GM18861 (cell line): ENCODE data around the gene KCNF1.
"Not testable (repeated sequence)": the region's sequence is repeated elsewhere in the genome, so short reads cannot be mapped to it uniquely, and the experiment has no call there.

Experiments used
- ATAC-seq: cut with Tn5 transposase; IDR thresholded peaks from one replicate; pipeline ENCODE4 v1.9.1; 2021; ENCODE audit not compliant: unreplicated experiment

KCNF1 gene

DNA sequence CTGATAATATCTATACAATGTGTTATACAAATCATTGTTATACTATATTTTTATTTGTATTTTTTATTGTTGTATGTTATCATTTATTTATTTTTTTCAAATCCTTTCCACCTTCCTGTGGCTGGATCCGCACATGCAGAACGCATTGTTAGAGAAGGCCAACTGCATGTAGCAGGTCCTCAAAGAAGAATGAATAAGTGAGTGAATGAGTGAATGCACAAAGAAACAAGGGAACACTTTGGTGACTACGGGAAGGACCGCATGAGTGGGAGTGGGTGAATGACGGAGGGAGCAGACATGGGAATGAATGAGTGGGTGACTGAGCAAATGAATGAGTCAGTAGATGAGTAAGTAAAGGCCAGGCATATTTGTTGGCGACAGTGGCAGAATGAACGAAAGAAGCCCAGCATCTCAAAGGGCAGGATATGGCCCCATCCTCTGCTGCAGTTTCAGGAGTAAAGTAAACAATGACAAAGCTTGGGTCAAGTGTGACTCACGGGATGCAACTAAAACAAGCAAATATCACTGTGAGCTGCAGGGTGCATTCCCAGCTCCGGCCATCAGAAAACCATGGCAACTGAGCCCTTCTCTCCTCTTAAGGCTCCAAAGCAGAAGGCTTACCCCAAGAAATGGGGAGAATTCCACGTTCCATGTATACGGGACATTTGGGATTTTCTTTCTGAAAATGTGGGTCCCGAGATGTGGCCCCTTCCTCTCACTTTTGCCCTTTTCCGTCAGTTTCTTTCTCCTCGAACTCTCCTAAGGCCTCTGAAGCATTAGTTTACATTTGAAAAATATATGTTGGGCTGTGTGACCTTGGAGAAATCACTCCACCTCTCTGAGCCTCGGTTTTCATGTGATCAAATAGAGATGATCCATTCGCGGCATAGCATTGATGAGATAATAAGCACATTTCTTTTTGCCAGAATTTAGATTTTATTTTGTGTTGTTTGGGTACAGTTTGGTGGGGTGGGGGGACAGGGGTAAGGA lies 24.5 kb downstream of the KCNF1 start:
- no peak for ATAC-seq

DNA sequence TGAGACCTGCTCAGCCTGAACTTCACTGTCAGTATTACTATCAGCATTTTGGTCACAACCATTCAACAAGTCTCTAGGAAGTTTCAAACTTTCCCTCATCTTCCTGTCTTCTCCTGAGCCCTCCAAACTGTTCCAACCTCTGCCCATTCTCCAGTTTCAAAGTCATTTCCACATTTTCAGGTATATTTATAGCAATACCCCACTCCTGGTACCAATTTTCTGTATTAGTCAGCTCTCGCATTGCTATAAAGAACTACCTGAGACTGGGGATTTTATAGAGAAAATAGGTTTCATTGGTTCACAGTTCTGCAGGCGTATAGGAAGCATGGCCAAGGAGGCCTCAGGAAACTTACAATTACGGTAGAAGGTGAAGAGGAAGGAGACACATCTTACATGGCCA lies 27.3 kb downstream of the KCNF1 start:
- ATAC-seq, result no peak

DNA sequence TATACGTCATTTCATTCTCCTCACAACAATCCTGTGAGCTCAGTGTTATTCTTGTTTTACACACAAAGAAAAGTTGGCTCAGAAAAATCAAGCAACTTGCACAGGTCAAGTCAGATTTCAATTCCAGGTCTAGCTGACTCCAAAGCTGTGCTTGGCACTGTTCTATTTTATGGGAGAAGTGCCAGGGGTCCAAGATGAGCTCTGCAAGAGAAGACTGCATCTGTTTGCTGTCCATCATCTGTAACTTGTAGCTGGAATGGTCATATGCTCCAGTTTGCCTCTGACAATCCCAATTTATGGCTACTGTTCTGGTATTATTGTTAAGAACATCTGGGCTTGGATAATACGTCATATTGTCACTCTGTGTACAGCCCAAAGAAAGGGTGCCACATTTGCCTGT lies 28.9 kb downstream of the KCNF1 start:
- no peak for ATAC-seq

DNA sequence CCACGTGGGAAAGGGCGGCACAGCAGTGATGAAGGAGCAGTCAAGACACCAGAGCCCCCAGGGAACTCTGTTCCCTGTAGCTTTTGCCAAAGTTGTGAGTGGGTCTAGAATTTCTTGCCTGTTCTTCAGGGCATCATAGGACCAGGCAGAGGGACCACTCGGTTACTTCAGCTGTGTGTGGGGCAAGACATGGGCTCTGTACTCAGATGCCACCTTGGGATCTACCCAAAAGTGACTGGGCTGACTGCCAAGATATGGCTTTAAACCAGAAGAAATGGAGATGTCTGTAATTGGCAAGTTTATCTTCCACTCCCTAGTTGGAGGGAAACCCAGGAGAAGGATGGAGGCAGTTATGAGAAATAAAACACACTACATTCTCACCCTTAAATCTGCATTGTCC lies 29.6 kb downstream of the KCNF1 start:
- ATAC-seq, result no peak

DNA sequence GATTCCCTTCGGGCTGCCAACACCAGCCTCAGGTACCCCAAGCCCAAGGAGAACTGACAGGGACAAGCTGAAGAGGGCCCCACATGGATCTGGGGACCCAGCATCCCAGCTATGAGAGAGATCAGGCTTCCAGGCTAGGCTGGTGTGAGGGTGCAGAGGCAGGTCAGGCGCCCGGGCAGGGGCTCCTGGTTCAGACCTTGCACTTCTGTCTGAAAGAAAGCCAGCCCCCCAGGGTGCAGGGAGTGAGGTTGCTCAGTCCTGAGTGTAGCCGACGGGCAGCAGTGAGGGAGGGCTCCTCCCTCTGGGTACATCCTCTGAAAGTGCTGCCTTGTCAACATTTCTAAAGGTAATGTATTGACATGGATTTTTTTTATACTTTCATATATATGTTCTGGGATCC lies 33.1 kb downstream of the KCNF1 start:
- no peak for ATAC-seq

DNA sequence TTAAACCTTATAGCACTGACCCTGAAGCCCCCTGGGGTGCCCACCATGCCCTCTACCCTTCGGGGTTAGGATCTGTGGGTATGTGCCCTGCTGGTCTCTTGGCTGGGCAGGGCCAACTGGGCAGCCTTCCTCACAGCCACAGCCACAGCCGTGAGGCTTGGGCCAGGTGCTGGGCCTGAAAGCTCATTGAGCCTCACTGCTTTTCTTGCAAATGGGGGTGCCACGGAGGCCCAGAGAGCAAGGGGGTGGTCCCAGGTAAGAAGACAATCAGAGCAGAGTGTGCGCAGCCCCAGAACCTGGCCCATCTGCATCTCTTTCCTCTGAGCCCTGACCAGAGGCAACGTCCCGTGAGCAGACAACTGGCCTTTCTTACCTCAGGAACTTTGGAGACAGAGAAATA lies 34.7 kb downstream of the KCNF1 start:
- ATAC-seq, result no peak

DNA sequence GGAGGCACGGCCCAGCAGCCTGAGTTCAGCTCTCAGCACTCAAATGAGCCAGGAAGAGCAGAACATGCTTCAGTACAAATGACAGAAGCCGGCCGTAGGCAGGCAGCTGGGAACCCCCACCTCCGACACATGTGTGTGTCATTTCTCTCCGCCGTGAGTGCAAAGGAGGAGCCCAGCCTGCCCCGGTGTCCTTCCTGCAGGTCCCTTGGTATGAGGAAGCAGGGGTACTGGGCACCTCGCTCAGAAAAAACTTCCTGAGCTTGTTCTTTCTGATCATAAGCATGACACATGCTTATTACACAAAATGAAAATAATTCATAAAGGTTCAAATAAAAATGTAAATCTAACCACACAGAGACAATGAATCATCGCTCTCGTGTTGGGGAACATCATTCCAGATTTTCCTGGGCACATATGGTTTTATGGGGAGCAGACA lies 35.3 kb downstream of the KCNF1 start:
- ATAC-seq, result no peak

DNA sequence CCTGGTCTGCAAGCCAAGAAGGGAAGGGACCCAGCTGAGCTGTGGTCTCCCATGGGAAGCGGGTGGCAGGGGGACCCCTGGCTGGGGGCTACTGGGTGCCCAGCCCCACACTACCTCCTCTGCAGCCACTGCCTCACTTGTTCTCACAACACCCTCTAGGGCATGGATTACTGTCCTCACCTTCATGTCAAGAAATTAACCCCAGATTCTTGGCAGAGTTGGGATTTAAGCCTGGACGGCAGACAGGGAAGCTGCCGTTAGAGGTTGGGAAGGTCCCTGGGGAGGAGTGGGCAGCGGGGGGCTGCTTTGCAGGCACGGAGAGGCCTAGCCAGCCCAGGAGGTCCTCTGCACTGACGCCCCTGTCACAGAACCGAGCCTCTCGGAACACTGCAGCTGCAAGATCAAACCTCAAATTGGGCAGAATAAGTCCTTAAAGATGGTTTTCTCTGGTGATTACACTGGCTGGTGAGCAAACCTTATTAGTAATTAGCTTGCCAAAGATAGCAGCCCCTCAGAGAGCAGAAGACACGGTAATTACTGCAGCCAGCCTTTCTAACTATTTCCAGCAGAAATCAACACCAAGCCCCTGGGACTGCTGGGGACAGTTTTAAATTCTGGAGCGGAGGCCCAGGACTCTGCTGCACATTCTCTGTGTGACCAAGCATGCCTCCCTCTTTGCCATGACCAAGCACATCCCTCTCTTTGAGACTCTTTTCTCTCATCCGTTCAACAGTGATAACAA lies 35.9 kb downstream of the KCNF1 start:
- no peak for ATAC-seq

DNA sequence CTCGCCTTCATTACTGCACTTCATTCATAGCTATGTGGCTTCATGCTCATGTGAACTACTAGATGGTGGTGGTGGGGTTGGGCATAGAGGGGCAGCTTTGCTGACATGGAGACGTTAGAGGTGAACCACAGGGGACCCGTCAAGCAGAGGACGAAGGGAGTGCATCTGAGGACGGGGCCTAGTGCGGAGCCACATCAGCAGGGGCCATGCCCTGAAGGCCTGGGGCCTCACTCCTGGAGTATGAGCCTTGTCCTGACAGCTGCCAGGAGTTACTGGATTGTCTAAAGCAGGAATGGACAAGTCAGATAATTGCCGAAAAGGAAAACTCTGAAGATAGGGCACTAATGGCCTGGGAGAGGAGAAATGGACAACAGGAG lies 36.4 kb downstream of the KCNF1 start:
- no peak for ATAC-seq

DNA sequence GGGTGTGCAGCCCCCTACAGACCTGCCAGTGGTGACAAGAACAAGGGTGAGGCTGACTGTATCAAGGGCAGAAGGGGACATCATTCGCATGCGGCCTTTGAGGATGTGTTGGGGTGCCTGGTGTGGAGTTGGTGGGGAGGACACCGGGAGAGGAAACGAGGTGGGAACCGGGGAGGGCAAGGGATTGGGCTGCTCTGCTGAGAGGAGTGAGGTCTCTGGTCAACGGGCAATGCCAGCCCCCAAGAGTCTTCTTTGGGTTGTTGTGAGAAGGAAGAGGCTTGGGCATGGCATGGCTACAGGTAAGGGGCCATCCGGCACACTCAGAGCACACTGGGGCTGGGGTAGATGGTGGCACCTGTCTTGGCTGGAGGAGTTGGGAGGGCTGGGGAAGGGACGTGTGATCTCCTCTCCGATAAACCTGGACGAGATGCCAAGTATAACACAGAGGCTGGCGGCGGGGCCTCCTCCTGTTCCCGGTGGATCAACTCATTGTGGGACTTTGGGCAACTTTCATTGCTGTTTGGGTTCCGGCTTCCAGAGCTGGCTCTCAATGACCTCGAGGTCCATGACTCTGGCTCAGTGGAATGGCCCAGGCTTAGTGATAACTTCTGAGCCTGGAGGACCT lies 37.0 kb downstream of the KCNF1 start:
- no peak for ATAC-seq

DNA sequence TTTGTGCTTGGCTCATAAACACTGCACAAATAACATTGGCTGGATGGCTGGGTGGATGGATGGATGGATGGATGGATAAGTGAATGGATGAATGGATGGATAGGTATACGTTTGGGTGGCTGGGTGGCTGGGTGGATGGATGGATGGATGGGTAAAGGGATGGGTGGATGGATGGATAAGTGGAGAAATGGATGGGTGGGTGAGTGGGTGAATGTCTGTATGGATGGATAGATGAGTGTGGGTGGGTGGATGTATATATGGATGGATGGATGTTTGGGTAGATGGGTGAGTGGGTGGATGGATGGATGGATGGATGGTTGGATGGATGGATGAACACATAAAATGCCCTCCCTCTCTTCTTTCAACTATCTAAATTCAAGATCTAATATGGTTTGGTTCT lies 38.1 kb downstream of the KCNF1 start:
- no peak for ATAC-seq

DNA sequence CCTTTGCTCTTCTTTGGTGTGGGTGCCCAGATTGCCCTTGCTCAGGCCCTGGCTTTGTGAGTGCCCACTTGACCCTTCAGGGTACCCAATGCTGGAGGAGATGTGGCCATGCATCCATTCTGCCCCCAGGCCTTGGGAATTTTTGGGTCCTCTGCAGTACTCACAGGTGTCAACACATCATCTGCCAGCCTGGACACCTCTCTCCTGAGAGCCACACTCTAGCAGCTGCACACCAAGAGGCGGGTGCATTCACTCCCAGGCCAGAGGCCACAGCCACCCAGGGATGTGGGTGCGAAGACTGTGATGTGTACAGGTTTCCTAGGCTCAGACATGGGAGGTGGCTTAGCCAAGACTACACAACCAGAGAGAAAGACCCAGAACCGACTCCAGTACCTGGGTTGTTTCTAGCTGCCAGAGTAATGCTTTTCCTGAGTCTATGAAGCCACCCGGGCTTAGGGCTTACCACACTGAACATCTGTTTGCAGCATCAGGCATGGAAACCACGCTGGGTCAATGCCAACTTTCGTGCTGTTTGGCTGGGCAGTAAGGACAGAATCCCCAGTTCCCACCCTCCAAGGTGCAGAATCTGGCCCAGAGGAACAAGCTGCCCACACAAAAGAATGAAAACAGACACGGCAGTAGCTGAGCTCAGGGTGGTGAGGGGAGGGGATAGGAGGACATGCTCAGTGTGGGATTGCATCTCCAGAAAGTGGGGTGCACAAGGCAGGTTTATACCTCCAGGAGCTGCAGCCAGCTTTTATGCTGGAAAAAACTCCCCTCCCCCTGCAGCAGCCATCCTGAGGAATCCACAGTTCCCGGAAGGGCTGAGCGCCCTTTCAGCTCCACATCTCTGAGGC lies 40.1 kb downstream of the KCNF1 start:
- ATAC-seq, result no peak

DNA sequence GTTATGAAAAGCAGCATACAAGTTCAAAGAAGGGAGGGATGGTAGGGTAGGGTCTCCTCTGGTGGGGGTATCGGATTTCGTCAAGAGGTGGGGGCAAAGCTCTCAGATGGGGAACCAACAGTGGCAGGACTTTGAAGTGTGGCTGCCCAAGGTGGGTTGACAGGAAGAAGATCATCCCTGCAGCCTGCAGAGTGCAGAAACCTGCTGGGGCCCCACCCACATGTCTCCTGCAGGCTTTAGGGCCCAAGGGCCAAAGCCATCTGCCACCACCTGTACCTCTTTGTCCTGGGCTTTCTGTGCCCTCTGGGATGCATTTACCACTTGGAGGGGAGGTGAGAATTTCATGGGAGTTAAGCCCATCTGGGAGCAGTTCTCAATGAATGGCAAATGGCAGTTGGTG lies 42.7 kb downstream of the KCNF1 start:
- ATAC-seq, result no peak

DNA sequence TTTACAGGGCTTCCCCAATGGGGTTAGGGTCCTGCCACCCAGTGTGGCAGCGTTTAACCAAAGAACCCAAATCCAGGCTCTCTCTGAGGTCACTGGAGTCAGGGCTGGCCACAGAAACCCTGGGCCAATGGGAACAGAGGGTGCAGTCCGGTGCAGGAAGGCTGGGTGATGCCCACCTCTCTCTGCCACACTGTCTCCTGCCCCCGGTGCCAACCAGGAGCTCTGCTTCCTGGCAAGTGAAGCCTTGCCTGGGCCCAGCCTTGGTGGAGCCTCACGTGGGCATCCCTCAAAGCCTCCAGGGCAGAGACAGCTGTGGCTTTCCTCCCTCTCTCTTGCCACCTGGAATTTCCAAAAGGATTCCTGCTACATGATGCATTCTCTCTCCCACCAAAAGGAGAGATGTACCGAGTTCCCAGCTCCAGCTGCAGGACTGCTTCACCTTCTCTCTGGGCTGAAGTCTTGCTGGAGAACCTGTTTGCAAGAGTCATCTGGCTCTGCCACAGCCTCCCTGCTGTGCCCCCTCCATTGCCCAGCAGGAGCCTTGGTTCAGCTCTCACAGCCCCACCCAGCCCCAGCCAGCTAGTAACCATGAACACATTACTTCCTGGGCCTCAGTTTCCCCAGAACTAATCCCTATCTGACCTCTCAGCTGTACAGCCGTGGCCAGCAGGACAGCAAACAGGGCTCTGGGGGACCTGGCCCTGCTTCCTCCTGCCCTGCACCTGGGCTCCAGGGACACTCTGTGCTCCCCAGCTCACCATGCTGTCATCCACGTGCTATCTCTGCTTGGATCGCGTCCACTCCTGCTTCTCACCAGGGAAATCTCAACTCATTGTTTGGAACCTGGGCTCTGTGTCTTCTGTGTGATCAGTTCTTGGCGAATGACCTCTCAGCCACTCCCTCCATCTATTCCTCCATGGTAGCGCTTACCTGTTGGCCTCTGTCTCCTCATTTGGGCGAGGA lies 43.4 kb downstream of the KCNF1 start:
- ATAC-seq, result no peak

DNA sequence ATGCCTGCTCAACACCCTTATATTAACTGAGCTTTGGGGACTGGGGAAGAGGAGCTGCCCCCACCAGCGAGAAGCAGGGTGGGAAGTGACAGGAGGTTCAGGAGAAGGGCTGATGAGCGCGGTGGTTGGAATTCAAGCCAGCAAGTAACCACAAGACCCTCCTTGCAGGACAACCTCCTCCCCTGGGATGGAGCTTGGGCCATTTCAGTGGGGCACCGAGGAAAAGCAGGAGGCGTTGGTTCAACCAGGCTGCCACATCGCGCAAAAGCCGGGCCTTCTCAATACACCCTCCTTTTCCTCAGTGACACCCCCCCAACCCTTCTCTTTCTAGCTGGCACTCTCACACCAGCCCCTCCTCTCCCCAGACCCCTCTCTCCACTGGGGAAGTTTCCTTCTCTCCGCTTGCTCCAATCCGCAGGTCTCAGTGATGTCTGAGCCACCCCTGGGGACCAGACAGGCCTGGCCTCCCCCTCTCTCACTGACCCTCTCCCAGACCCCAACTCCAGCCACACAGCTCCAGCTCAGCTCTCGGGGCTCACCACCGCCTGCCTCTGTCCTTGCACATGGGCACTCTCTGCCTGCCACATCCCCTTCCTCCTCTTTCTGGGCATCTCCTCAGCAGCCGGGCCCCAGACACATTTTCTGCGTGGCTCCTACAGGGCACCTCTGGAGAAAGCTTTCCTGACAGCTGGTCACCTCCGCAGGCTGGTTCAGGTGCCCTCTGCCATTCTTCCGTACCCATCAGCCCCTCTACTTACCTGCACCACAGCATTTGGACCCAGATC lies 44.5 kb downstream of the KCNF1 start:
- no peak for ATAC-seq

DNA sequence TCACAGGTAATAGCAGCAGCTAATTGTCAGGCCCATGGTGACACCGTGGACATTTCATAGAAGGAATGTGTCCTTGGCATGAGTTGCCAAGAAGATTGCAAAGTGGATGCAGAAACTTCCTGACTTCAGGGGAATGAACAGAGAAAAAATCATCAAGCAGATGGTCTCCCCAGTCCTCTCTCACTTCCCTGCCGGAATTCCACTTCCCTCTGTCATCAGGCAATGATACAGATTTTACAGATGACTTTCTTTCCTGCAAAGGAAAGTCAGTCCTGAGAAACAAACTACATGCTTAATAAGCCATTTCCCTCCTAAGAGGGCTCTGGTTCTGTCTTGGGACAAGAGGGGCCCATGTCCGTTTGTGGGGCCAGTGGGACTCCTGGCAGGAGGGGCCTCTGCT lies 45.7 kb downstream of the KCNF1 start:
- no peak for ATAC-seq

DNA sequence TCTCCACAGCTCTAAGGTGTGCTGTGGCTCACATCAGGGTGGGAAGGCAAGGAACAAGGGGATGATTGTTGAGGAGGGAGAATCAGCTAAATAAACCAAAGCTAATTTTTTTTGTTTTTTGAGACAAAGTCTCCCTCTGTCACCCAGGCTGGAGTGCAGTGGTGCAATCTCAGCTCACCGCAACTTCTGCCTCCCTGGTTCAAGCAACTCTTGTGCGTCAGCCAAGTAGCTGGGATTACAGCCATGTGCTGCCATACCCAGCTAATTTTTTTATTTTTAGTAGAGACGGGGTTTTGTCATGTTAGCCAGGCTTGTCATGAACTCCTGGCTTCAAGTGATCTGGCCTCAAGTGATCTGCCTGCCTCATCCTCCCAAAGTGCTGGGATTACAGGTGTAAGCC lies 46.7 kb downstream of the KCNF1 start:
- not testable (repeated sequence) for ATAC-seq

DNA sequence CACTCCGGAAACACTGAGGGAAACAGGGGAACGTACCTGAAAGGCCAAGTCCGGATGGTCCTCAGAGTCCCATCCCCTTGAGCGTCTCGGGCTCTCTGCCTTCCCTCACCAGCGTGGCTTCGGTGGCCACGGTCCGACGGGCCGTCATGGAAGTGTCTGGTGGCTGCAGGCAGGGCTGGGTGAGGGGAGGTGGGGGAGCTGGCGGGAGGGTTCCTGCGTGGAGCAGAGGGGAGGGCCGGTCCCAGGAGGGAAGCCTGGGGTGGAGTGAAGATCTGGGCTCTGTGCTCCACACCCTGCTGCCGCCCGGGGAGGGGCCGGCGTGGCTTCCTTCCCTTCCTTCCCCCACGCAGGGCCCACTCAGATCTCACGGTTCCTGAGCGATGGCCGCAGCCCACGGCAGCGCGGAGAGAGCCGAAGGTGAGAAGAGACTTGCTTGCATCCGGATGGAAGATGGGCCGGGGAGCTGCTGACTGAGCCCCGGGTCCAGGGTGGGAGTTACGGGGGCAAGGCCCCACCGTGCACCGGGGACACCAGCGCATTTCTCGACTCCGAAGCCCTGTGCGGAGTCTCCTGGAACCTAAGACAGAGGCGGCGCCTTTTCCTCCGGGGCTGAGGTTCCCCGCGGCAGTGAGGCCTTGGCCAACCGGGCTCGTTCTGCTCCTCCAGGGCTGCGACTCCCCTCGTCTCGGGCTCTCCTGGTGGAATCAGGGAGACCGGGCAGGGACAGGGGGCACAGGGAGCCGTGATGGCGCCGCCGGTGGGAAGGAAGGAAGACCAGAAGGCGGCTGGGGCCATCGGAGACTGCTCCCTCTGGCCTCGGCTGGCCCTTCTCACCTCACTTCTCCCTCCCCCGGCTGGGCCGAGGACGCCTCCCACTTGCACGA lies 49.1 kb downstream of the KCNF1 start:
- no peak for ATAC-seq
